SU-DHL-6 (cell line): ENCODE data around the gene TIMM9.

Experiments used
- H2AFZ ChIP-seq: fragments of 200-600 bp; sonication (generic); 2 replicates; pipeline ENCODE4 v1.6.1; 2014; ENCODE audit warnings: low read depth, mild to moderate bottlenecking, moderate library complexity, mixed read lengths, antibody characterized with exemption, low read length; ENCODE audit not compliant: severe bottlenecking
- H3F3A ChIP-seq: fragments of 200-600 bp; shearing (Covaris generic); 2 replicates; pipeline ENCODE4 v1.6.0; 2016; ENCODE audit warnings: antibody characterized with exemption, mild to moderate bottlenecking; ENCODE audit not compliant: insufficient read depth
- H3K27ac ChIP-seq: fragments of 200-600 bp; sonication (generic); 2 replicates; pipeline ENCODE4 v1.5.1; 2016; ENCODE audit warnings: low read depth, mild to moderate bottlenecking, low read length, moderate library complexity, mixed read lengths
- H3K27me3 ChIP-seq: fragments of 200-600 bp; sonication (generic), shearing (Covaris generic); 2 replicates; pipeline ENCODE4 v1.6.0; 2014; ENCODE audit warnings: mild to moderate bottlenecking, low read length
- H3K36me3 ChIP-seq: fragments of 200-600 bp; sonication (generic); 2 replicates; pipeline ENCODE4 v1.6.1; 2014; ENCODE audit warnings: mild to moderate bottlenecking, low read length, mixed read lengths
- H3K4me2 ChIP-seq: fragments of 300-600, 200-600 bp; shearing (Covaris generic), sonication (generic); 2 replicates; pipeline ENCODE4 v1.6.0; 2014; ENCODE audit warnings: low read length, low read depth, mild to moderate bottlenecking; ENCODE audit not compliant: poor library complexity, severe bottlenecking
- H3K4me3 ChIP-seq: fragments of 200-600 bp; sonication (generic); 2 replicates; pipeline ENCODE4 v1.5.1; 2014; ENCODE audit warnings: antibody characterized with exemption, low read length, mild to moderate bottlenecking, mixed read lengths; ENCODE audit not compliant: insufficient read depth, poor library complexity, severe bottlenecking
- H3K79me2 ChIP-seq: fragments of 200-600 bp; sonication (generic); 2 replicates; pipeline ENCODE4 v1.6.1; 2014; ENCODE audit warnings: mild to moderate bottlenecking, low read length, moderate library complexity; ENCODE audit not compliant: insufficient read depth
- H3K9ac ChIP-seq: fragments of 200-600 bp; sonication (generic); 2 replicates; pipeline ENCODE4 v1.7.0; 2014; ENCODE audit warnings: mild to moderate bottlenecking, low read length
- H3K9me2 ChIP-seq: fragments of 200-600 bp; sonication (generic); replicated peaks from 2 replicates; pipeline ENCODE4 v1.6.1; 2014; ENCODE audit warnings: low read length; ENCODE audit not compliant: insufficient read depth
- H3K9me3 ChIP-seq: fragments of 200-600 bp; sonication (generic); 2 replicates; pipeline ENCODE4 v1.6.1; 2014; ENCODE audit warnings: low read length, mixed read lengths; ENCODE audit not compliant: insufficient read depth
- H4K20me1 ChIP-seq: fragments of 200-600 bp; sonication (generic); 2 replicates; pipeline ENCODE4 v1.6.1; 2014; ENCODE audit warnings: low read depth, mild to moderate bottlenecking, antibody characterized with exemption, low read length, moderate library complexity, mixed read lengths
- CTCF ChIP-seq: fragments of 200-600 bp; sonication (generic); IDR thresholded peaks from one replicate; pipeline ENCODE4 v1.5.1; 2017; ENCODE audit warnings: antibody characterized with exemption, mild to moderate bottlenecking, low read length, moderate library complexity; ENCODE audit not compliant: insufficient read depth, poor library complexity, severe bottlenecking
- EZH2phosphoT487 ChIP-seq: fragments of 200-600 bp; sonication (generic), shearing (Covaris generic); conservative IDR thresholded peaks from 2 replicates; pipeline ENCODE4 v1.6.1; 2018; ENCODE audit warnings: mild to moderate bottlenecking, antibody characterized with exemption, low read length, moderate library complexity, mixed read lengths

Gene TIMM9

GRCh38 chr14:58397156-58397555 lies 30.2 kb downstream of the TIMM9 start:
- H3K9ac ChIP-seq: no peak overlapping the region

GRCh38 chr14:58395812-58396788 lies 31.2 kb downstream of the TIMM9 start, which contains the start of gene TOMM20L:
TSS of gene TOMM20L (plus strand) at chr14:58395930. CDS start at chr14:58395958, 28 bp downstream.
- H3K27ac ChIP-seq: no peak within 1 kb of the TSS; the same call in 1 of the 2 replicates
- no peaks in the 10 kb centered on the region for H3K9me2 ChIP-seq
- H3K79me2 ChIP-seq: no peaks in the 10 kb centered on the region
- H3K9ac ChIP-seq: peak within 1 kb of the TSS; percentile 64
- no peaks in the 10 kb centered on the region for H4K20me1 ChIP-seq
- H3K27me3 ChIP-seq: no peaks in the 10 kb centered on the region
- H2AFZ ChIP-seq: peak within 1 kb of the TSS; percentile 99
- peak; percentile 83 for TF ChIP-seq CTCF
- no peak for TF ChIP-seq EZH2phosphoT487
- H3F3A ChIP-seq: peaks cover 3% of the 10 kb centered on the region
- H3K36me3 ChIP-seq: no peaks in the 10 kb centered on the region
- peak within 1 kb of the TSS; percentile 54 for H3K4me3 ChIP-seq
- peak within 1 kb of the TSS; percentile 66 for H3K4me2 ChIP-seq
- H3K9me3 ChIP-seq: no peaks in the 10 kb centered on the region

More at GRCh38 chr14:58397156-58397555, 30.2 kb downstream of the TIMM9 start:
- Histone ChIP-seq H3K9me2 (no peaks in the 10 kb centered on the region), H3K36me3 (no peaks in the 10 kb centered on the region), H3F3A (peaks cover 6% of the 10 kb centered on the region), H4K20me1 (no peaks in the 10 kb centered on the region), H2AFZ (no peak overlapping the region), H3K9me3 (no peaks in the 10 kb centered on the region), H3K79me2 (no peaks in the 10 kb centered on the region), H3K4me3 (no peak overlapping the region), H3K27me3 (no peaks in the 10 kb centered on the region), H3K4me2 (no peak overlapping the region), H3K27ac (no peak overlapping the region)
- TF ChIP-seq CTCF: no peak
- no peak for TF ChIP-seq EZH2phosphoT487

- Histone ChIP-seq H3K9ac (peak overlapping the region; percentile 64), H3K27me3 (no peaks in the 10 kb centered on the region), H3K9me3 (no peaks in the 10 kb centered on the region), H2AFZ (peak overlapping the region; percentile 99), H3K4me3 (peak overlapping the region; percentile 54), H3K4me2 (peak overlapping the region; percentile 66), H4K20me1 (no peaks in the 10 kb centered on the region), H3K79me2 (no peaks in the 10 kb centered on the region), H3K36me3 (no peaks in the 10 kb centered on the region), H3K9me2 (no peaks in the 10 kb centered on the region), H3F3A (peaks cover 3% of the 10 kb centered on the region), H3K27ac (no peak overlapping the region)
- TF ChIP-seq EZH2phosphoT487 (no peak), CTCF (no peak)
Measured at GRCh38 chr14:58395562-58395811, 31.8 kb downstream of the TIMM9 start.
